ENCODE data around the gene KLHL10. TPM values are rescaled to one million over a fixed set of nuclear protein-coding genes. Genes with fewer than 3 reads are reported as not detected.
"Not testable (repeated sequence)": the region's sequence is repeated elsewhere in the genome, so short reads cannot be mapped to it uniquely, and the experiment has no call there.

The KLHL10 gene
- total RNA-seq, 1 donor from 2014 or later, result not detected

- DNase-seq, result not testable (repeated sequence)
Measured at GRCh38 chr17:41851382-41851781, 13.8 kb downstream of the KLHL10 start.

- no peak for DNase-seq
Measured at GRCh38 chr17:41860254-41860931, 22.8 kb downstream of the KLHL10 start.

GRCh38 chr17:41863074-41863848 lies 25.6 kb downstream of the KLHL10 start:
- DNase-seq, result no peak

- no peak for DNase-seq
Measured at GRCh38 chr17:41864498-41864835, 26.8 kb downstream of the KLHL10 start.

GRCh38 chr17:41864836-41865595 lies 27.4 kb downstream of the KLHL10 start, which contains the start of gene KLHL11:
TSS of gene KLHL11 (minus strand) at chr17:41865423. CDS start at chr17:41865370, 53 bp downstream.
- peak; percentile 72 for DNase-seq

GRCh38 chr17:41865596-41865893 lies 27.9 kb downstream of the KLHL10 start:
- no peak for DNase-seq

GRCh38 chr17:41868568-41868967 lies 30.9 kb downstream of the KLHL10 start:
- no peak for DNase-seq

GRCh38 chr17:41869426-41869825 lies 31.8 kb downstream of the KLHL10 start:
- DNase-seq, result no peak

- DNase-seq, result no peak
Measured at GRCh38 chr17:41870097-41870496, 32.5 kb downstream of the KLHL10 start.

GRCh38 chr17:41870627-41871026 lies 33.0 kb downstream of the KLHL10 start:
- DNase-seq, result no peak

- DNase-seq, result no peak
Measured at GRCh38 chr17:41871789-41872188, 34.2 kb downstream of the KLHL10 start.

- DNase-seq, result no peak
Measured at GRCh38 chr17:41873559-41874292, 36.1 kb downstream of the KLHL10 start.

GRCh38 chr17:41874293-41874670 lies 36.7 kb downstream of the KLHL10 start:
- not testable (repeated sequence) for DNase-seq

GRCh38 chr17:41880130-41880529 lies 42.5 kb downstream of the KLHL10 start:
- DNase-seq, result no peak

GRCh38 chr17:41882756-41883155 lies 45.1 kb downstream of the KLHL10 start:
- DNase-seq, result no peak

GRCh38 chr17:41885733-41886132 lies 48.1 kb downstream of the KLHL10 start:
- DNase-seq, result no peak

- no peak for DNase-seq
Measured at GRCh38 chr17:41888332-41888965, 50.8 kb downstream of the KLHL10 start.

- DNase-seq, result no peak
Measured at GRCh38 chr17:41891135-41892020, 53.8 kb downstream of the KLHL10 start.

GRCh38 chr17:41892021-41892376 lies 54.4 kb downstream of the KLHL10 start:
- no peak for DNase-seq

- no peak for DNase-seq
Measured at GRCh38 chr17:41893384-41893783, 55.8 kb downstream of the KLHL10 start.

GRCh38 chr17:41894791-41895331 lies 57.2 kb downstream of the KLHL10 start:
- DNase-seq, result no peak
